Thoracic aorta (tissue), 2 donors: ENCODE results near the gene PRKAG3. TPM values are rescaled to one million over a fixed set of nuclear protein-coding genes. Genes with fewer than 3 reads are reported as not detected.
A peak's percentile ranks its signal among the peaks of the same experiment; 100 is the strongest.
"Not testable (repeated sequence)": the region's sequence is repeated elsewhere in the genome, so short reads cannot be mapped to it uniquely, and the experiment has no call there.

Source experiments
- ATAC-seq: fragments of 150-250 bp; one replicate; pipeline ENCODE4 v1.8.0; 2017; ENCODE audit warnings: low read depth; ENCODE audit not compliant: insufficient number of reproducible peaks, low FRiP score
- DNase-seq: peaks from one replicate; pipeline ENCODE4 v3.0.0-alpha.2; 2020; ENCODE audit warnings: low spot score
- H3K27ac ChIP-seq, 2 donors: fragments of 200-600 bp; sonication (generic); 1 replicate in 1 of 2; 2 replicates in 1 of 2; pipeline ENCODE4 v1.5.1; 2016; ENCODE audit warnings: mild to moderate bottlenecking in 2 of 2, moderate library complexity in 2 of 2
- H3K27me3 ChIP-seq: fragments of 200-600 bp; sonication (generic); replicated peaks from 2 replicates; pipeline ENCODE4 v1.6.0; 2016; ENCODE audit warnings: mild to moderate bottlenecking; ENCODE audit not compliant: insufficient read depth
- H3K36me3 ChIP-seq: fragments of 200-600 bp; sonication (generic); one replicate; pipeline ENCODE4 v1.5.1; 2016
- H3K4me1 ChIP-seq, 2 donors: fragments of 200-600 bp; sonication (generic); 1 replicate in 1 of 2; 2 replicates in 1 of 2; pipeline versions ENCODE4 v1.5.1 to v1.6.0; 2016; ENCODE audit warnings: low read depth in 2 of 2, mild to moderate bottlenecking in 1 of 2; ENCODE audit not compliant: control insufficient read depth in 1 of 2
- H3K4me3 ChIP-seq: fragments of 200-600 bp; sonication (generic); 2 replicates; pipeline ENCODE4 v1.5.1; 2016; ENCODE audit warnings: mild to moderate bottlenecking
- H3K9me3 ChIP-seq: fragments of 200-600 bp; sonication (generic); 2 replicates; pipeline ENCODE4 v1.5.1; 2016
- total RNA-seq, 2 donors: library from RNA; depleted of rRNA; stranded (reverse); fragments of >200 nt; gene quantifications; one replicate each; pipeline versions ENCODE4 v1.1.0 to v1.2.3, GENCODE V29; 2016
- TF ChIP-seq, protein P1 (sequence below): fragments of 200-600 bp; sonication (generic); IDR thresholded peaks from one replicate; pipeline ENCODE4 v1.5.1; 2019; ENCODE audit warnings: antibody characterized with exemption

Gene PRKAG3
- total RNA-seq, 2 donors from 2014 or later = 0.28 TPM; not detected in 1

DNA sequence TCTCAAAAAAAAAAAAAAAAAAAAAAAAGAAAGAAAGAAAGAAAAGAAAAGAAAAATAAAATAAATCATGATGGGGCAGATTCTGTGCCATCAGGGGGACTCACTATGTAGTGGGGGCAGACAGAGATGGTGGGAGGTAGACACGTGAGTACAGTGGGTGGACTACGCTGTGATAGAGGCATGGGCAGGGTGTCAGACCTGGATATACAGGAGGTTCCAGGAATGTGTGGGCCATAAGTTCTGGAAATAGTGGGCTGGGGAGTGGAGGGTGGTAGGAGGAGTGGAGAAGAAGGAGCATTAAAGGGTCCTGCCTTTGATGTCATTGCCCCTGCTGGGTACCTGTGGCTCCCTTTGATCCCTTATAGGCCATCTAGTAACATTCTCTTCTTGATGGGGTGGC, 19.2 kb upstream of the PRKAG3 start:
- Histone ChIP-seq H3K9me3 (no peaks in the 10 kb centered on the region), H3K27me3 (peaks cover 5% of the 10 kb centered on the region), H3K27ac (no peak overlapping the region), H3K36me3 (no peaks in the 10 kb centered on the region), H3K4me3 (no peak overlapping the region), H3K4me1 (no peaks in the 10 kb centered on the region)
- ATAC-seq (no peak), DNase-seq (no peak)
- TF ChIP-seq, protein P1, sequence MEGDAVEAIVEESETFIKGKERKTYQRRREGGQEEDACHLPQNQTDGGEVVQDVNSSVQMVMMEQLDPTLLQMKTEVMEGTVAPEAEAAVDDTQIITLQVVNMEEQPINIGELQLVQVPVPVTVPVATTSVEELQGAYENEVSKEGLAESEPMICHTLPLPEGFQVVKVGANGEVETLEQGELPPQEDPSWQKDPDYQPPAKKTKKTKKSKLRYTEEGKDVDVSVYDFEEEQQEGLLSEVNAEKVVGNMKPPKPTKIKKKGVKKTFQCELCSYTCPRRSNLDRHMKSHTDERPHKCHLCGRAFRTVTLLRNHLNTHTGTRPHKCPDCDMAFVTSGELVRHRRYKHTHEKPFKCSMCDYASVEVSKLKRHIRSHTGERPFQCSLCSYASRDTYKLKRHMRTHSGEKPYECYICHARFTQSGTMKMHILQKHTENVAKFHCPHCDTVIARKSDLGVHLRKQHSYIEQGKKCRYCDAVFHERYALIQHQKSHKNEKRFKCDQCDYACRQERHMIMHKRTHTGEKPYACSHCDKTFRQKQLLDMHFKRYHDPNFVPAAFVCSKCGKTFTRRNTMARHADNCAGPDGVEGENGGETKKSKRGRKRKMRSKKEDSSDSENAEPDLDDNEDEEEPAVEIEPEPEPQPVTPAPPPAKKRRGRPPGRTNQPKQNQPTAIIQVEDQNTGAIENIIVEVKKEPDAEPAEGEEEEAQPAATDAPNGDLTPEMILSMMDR = no peak

DNA sequence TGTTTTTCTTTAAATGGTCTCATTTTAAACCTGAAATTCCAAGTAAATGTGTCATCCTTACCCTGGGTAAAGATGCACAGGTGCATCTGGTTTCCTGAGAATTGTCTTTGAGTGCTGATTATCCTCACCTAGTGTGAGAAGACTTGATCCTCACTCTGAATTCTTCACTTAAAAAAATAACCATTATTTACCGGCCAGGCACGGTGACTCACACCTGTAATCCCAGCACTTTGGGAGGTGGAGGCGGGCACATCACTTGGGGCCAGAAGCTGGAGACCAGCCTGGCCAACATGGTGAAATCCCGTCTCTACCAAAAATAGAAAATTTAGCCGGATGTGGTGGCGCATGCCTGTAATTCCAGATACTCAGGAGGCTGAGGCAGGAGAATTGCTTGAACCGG, 18.1 kb upstream of the PRKAG3 start:
- Histone ChIP-seq H3K9me3 (no peaks in the 10 kb centered on the region), H3K27ac (no peak overlapping the region), H3K27me3 (peaks cover 5% of the 10 kb centered on the region), H3K36me3 (no peaks in the 10 kb centered on the region), H3K4me3 (no peak overlapping the region), H3K4me1 (no peaks in the 10 kb centered on the region)
- TF ChIP-seq, protein P1 = no peak
- no peak for DNase-seq
- ATAC-seq = no peak

DNA sequence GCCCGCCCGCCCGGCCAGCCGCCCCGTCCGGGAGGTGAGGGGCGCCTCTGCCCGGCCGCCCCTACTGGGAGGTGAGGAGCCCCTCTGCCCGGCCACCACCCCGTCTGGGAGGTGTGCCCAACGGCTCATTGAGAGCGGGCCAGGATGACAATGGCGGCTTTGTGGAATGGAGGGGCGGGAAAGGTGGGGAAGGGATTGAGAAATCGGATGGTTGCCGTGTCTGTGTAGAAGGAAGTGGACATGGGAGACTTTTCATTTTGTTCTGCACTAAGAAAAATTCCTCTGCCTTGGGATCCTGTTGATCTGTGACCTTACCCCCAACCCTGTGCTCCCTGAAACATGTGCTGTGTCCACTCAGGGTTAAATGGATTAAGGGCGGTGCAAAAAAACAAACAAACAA, 15.4 kb upstream of the PRKAG3 start:
- H3K36me3 ChIP-seq, H3K9me3 ChIP-seq, H3K27me3 ChIP-seq, DNase-seq, H3K27ac ChIP-seq, H3K4me1 ChIP-seq, H3K4me3 ChIP-seq, ATAC-seq: not testable (repeated sequence)

DNA sequence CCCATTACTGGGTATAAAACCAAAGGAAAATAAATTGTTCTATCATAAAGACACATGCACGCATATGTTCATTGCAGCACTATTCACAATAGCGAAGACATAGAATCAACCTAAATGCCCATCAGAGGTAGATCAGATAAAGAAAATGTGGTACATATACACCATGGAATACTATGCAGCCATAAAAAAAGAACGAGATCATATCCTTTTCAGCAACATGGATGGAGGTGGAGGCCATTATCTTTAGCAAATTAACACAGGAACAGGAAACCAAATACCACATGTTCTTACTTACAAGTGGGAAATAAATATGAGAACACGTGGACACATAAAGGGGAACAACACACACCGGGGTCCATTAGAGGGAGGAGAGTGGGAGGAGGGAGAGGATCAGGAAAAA, 12.7 kb upstream of the PRKAG3 start:
- H3K27me3 ChIP-seq, H3K9me3 ChIP-seq, ATAC-seq, H3K4me3 ChIP-seq, DNase-seq, H3K27ac ChIP-seq, H3K36me3 ChIP-seq, H3K4me1 ChIP-seq: not testable (repeated sequence)

DNA sequence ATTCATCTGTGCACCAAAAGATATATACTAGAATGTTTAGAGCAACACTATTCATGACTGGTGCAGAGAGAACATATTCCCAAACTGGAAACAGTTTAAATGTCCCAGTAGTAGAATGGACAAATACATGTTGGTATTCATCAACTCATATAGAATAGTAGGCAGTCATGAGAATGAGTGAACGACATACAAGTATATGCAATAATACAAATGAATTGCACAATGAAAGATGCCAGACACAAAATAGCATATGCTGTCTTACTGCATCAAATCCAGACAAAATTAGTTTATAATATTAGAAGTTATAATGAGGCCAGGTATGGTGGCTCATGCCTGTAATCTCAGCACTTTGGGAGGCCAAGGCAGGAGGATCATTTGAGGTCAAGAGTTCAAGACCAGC, 8.3 kb upstream of the PRKAG3 start:
- peaks cover 5% of the 10 kb centered on the region for H3K9me3 ChIP-seq
- ATAC-seq (no peak), DNase-seq (no peak)
- no peaks in the 10 kb centered on the region for H3K4me1 ChIP-seq
- H3K4me3 ChIP-seq = no peak overlapping the region
- H3K27ac ChIP-seq = peak overlapping the region in 1 of 2 donors; percentile 33
- no peaks in the 10 kb centered on the region for H3K27me3 ChIP-seq
- TF ChIP-seq, protein P1 = no peak
- H3K36me3 ChIP-seq = no peaks in the 10 kb centered on the region

DNA sequence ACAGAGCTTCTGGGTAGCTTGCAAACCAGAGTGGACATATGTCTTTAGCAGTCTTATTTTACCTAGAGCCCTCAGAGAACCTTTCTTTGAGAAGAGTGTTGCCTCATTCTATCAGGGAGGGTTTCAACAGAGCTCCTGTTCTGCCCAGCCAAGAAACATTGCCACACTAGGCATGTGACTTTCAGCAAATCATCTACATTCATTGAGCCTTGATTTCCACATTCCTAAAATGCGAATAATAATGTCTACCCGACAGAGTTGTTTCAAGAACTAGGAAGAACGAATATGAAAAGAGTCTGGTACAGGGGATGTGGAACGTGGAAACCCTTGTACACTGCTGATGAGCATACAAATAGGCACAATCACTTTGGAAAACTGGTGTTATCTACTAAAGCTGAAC, 7.8 kb upstream of the PRKAG3 start:
- Histone ChIP-seq H3K4me3 (no peak overlapping the region), H3K4me1 (no peaks in the 10 kb centered on the region), H3K36me3 (no peaks in the 10 kb centered on the region), H3K27me3 (no peaks in the 10 kb centered on the region), H3K9me3 (peaks cover 5% of the 10 kb centered on the region), H3K27ac (peak overlapping the region in 1 of 2 donors; percentile 33)
- ATAC-seq = no peak
- no peak for DNase-seq
- TF ChIP-seq, protein P1 = no peak
